CD14-positive monocyte (primary cell): ENCODE measurements around the gene ZDHHC11. TPM values are rescaled to one million over a fixed set of nuclear protein-coding genes. Genes with fewer than 3 reads are reported as not detected.
"Not testable (repeated sequence)": the region's sequence is repeated elsewhere in the genome, so short reads cannot be mapped to it uniquely, and the experiment has no call there.

Experiments
- DNase-seq, 3 donors: peaks; one replicate each; pipeline ENCODE4 v3.0.0-alpha.2; 2011 to 2022
- H2AFZ ChIP-seq: 2 replicates; pipeline ENCODE4 v1.6.0; 2012; ENCODE audit warnings: mild to moderate bottlenecking, low read depth, low read length, inconsistent platforms; ENCODE audit not compliant: insufficient read depth, poor library complexity, severe bottlenecking
- H3K27ac ChIP-seq, 2 donors: 1 replicate in 1 of 2; 2 replicates in 1 of 2; pipeline ENCODE4 v1.5.1; 2012 to 2013; ENCODE audit warnings: low read length in 2 of 2, control low read depth in 1 of 2, inconsistent platforms in 1 of 2, low read depth in 1 of 2, mild to moderate bottlenecking in 1 of 2
- H3K27me3 ChIP-seq, 2 donors: one replicate each; pipeline versions ENCODE4 v1.6.0 to v1.6.1; 2011 to 2013; ENCODE audit warnings: low read length in 2 of 2; ENCODE audit not compliant: control insufficient read depth in 2 of 2, insufficient read depth in 2 of 2
- H3K36me3 ChIP-seq, 2 donors: replicated peaks in 1 of 2; 1 replicate in 1 of 2; 2 replicates in 1 of 2; pipeline versions ENCODE4 v1.5.1 to v1.6.1; 2012 to 2013; ENCODE audit warnings: low read length in 2 of 2, control low read depth in 1 of 2, inconsistent platforms in 1 of 2, mild to moderate bottlenecking in 1 of 2; ENCODE audit not compliant: insufficient read depth in 2 of 2, control insufficient read depth in 1 of 2
- H3K4me1 ChIP-seq, 2 donors: 1 replicate in 1 of 2; 2 replicates in 1 of 2; pipeline versions ENCODE4 v1.5.1 to v1.6.1; 2012 to 2013; ENCODE audit warnings: low read length in 2 of 2, control low read depth in 1 of 2, inconsistent platforms in 1 of 2, mild to moderate bottlenecking in 1 of 2, moderate library complexity in 1 of 2; ENCODE audit not compliant: insufficient read depth in 2 of 2, control insufficient read depth in 1 of 2
- H3K4me2 ChIP-seq: replicated peaks from 2 replicates; pipeline ENCODE3; 2012; ENCODE audit warnings: low read length, moderate library complexity, mild to moderate bottlenecking; ENCODE audit not compliant: poor library complexity, severe bottlenecking; ENCODE audit errors: extremely low read depth
- H3K4me3 ChIP-seq, 3 experiments: fragments of 200-600 bp in 1 of 3; sonication (generic) in 1 of 3; replicated peaks in 1 of 3; 1 replicate in 2 of 3; 2 replicates in 1 of 3; pipeline ENCODE4 v1.5.1; 2011 to 2013; ENCODE audit warnings: low read length in 3 of 3, mild to moderate bottlenecking in 3 of 3, control low read depth in 2 of 3, low read depth in 2 of 3, inconsistent platforms in 1 of 3, moderate library complexity in 1 of 3
- H3K79me2 ChIP-seq: 2 replicates; pipeline ENCODE4 v1.6.0; 2012; ENCODE audit warnings: mild to moderate bottlenecking, control low read depth, inconsistent platforms, low read length, moderate library complexity; ENCODE audit not compliant: insufficient read depth
- H3K9ac ChIP-seq: 2 replicates; pipeline ENCODE4 v1.6.0; 2017; ENCODE audit warnings: low read length, mild to moderate bottlenecking; ENCODE audit not compliant: insufficient read depth, poor library complexity, severe bottlenecking
- H3K9me3 ChIP-seq, 2 donors: replicated peaks in 1 of 2; 1 replicate in 1 of 2; 2 replicates in 1 of 2; pipeline versions ENCODE4 v1.5.1 to v1.6.1; 2012 to 2013; ENCODE audit warnings: low read length in 2 of 2, control low read depth in 1 of 2; ENCODE audit not compliant: control insufficient read depth in 1 of 2, insufficient read depth in 1 of 2
- H4K20me1 ChIP-seq: 2 replicates; pipeline ENCODE4 v1.6.0; 2012; ENCODE audit warnings: mild to moderate bottlenecking, low read length, control low read depth, moderate library complexity; ENCODE audit not compliant: insufficient read depth
- H3K27ac Mint-ChIP-seq, 7 donors: one replicate each; pipeline ENCODE4 v1.8.0; 2020; ENCODE audit warnings: mild to moderate bottlenecking in 7 of 7, mixed read lengths in 7 of 7, moderate library complexity in 6 of 7, inconsistent platforms in 2 of 7
- H3K27me3 Mint-ChIP-seq, 3 donors: one replicate each; pipeline ENCODE4 v1.8.0; 2021 to 2022; ENCODE audit warnings: low read depth in 3 of 3, mild to moderate bottlenecking in 3 of 3, mixed read lengths in 3 of 3, moderate library complexity in 3 of 3, inconsistent platforms in 1 of 3
- H3K36me3 Mint-ChIP-seq, 2 donors: one replicate each; pipeline ENCODE4 v1.8.0; 2020; ENCODE audit warnings: mixed read lengths in 2 of 2, inconsistent platforms in 1 of 2, mild to moderate bottlenecking in 1 of 2
- H3K4me1 Mint-ChIP-seq: one replicate; pipeline ENCODE4 v1.8.0; 2020; ENCODE audit warnings: mild to moderate bottlenecking, mixed read lengths
- H3K4me3 Mint-ChIP-seq, 2 donors: one replicate each; pipeline ENCODE4 v1.8.0; 2020; ENCODE audit warnings: mild to moderate bottlenecking in 2 of 2, mixed read lengths in 2 of 2, moderate library complexity in 1 of 2
- H3K9me3 Mint-ChIP-seq, 7 donors: one replicate each; pipeline ENCODE4 v1.8.0; 2020 to 2022; ENCODE audit warnings: mixed read lengths in 7 of 7, mild to moderate bottlenecking in 6 of 7, moderate library complexity in 6 of 7, inconsistent platforms in 2 of 7
- WGBS: methylation state at CpG from one replicate; pipeline ENCODE4 v1.1.5; 2013; ENCODE audit warnings: missing lambda C conversion rate; ENCODE audit not compliant: insufficient coverage; 5-methylcytosine and 5-hydroxymethylcytosine counted together
- intact Hi-C, 2 donors: fragments of 100-400 bp; cut with micrococcal nuclease; formaldehyde crosslinking; loops; one replicate each; pipeline versions ENCODE4 v1.15.0 to v1.15.1; 2023
- polyA plus RNA-seq, 3 donors: library from polyadenylated mRNA; depleted of rRNA in 1 of 3; unstranded in 2 of 3; stranded (reverse) in 1 of 3; fragments of 300-500 nt in 2 of 3; fragments of >200 nt in 1 of 3; fragmentation: Illumina TruSeq in 2 of 3; gene quantifications; 1 replicate in 2 of 3; 2 replicates in 1 of 3; pipeline ENCODE4 v1.2.3, GENCODE V29; 2012 to 2021

Gene ZDHHC11
- polyA plus RNA-seq, 3 donors = 1.8 TPM; not detected in 2

GRCh38 chr5:784428-785177, 66.2 kb downstream of the ZDHHC11 start, which contains the start of gene ZDHHC11B:
Gene ZDHHC11B, minus strand, starts transcription at chr5:784729. Its CDS starts 17,810 bp downstream, at chr5:766919.
- H3K4me1 ChIP-seq, H3K9ac ChIP-seq, H3K36me3 ChIP-seq, H2AFZ ChIP-seq, H3K9me3 Mint-ChIP-seq, H3K27ac Mint-ChIP-seq, H3K36me3 Mint-ChIP-seq, H3K9me3 ChIP-seq, H3K79me2 ChIP-seq, H4K20me1 ChIP-seq, H3K4me1 Mint-ChIP-seq, H3K27ac ChIP-seq, intact Hi-C loops: not testable (repeated sequence)
- Histone ChIP-seq H3K4me2 (peak within 1 kb of the TSS; percentile 57), H3K27me3 (peaks cover 2 to 24% of the 10 kb centered on the region in 2 donors), H3K4me3 (peak within 1 kb of the TSS in 1 of 3 experiments; percentile 55)
- Mint-ChIP-seq H3K4me3 (peak within 1 kb of the TSS; percentile 51 to 76), H3K27me3 (peaks cover 15 to 38% (median 19%) of the 10 kb centered on the region in 3 donors)
- DNase-seq = peak in 1 of 3 donors; percentile 31
- 0% methylated on average over 91 of the region's 101 CpGs for WGBS

GRCh38 chr5:783881-784427, 66.8 kb downstream of the ZDHHC11 start:
- Histone ChIP-seq H3K27me3 (peaks cover 2 to 22% of the 10 kb centered on the region in 2 donors), H3K4me3 (peak overlapping the region in 1 of 3 experiments; percentile 55), H3K4me2 (peak overlapping the region; percentile 57)
- H3K36me3 ChIP-seq, H3K79me2 ChIP-seq, H3K27ac ChIP-seq, H3K9ac ChIP-seq, H4K20me1 ChIP-seq, H3K4me1 Mint-ChIP-seq, H3K27ac Mint-ChIP-seq, H3K9me3 ChIP-seq, H3K9me3 Mint-ChIP-seq, H3K36me3 Mint-ChIP-seq, H3K4me1 ChIP-seq, intact Hi-C loops, DNase-seq, H2AFZ ChIP-seq: not testable (repeated sequence)
- under 1% methylated on average over 36 of the region's 43 CpGs for WGBS
- Mint-ChIP-seq H3K4me3 (peak overlapping the region; percentile 24 to 55), H3K27me3 (peaks cover 14 to 36% (median 19%) of the 10 kb centered on the region in 3 donors)

GRCh38 chr5:783049-783802, 67.6 kb downstream of the ZDHHC11 start:
- intact Hi-C loops, H3K9ac ChIP-seq: not testable (repeated sequence)

GRCh38 chr5:782356-782755, 68.4 kb downstream of the ZDHHC11 start:
- H3K27ac Mint-ChIP-seq, H3K4me3 Mint-ChIP-seq, H3K27ac ChIP-seq, DNase-seq, H3K4me1 ChIP-seq, H2AFZ ChIP-seq, H3K79me2 ChIP-seq, H3K9ac ChIP-seq, H3K4me3 ChIP-seq, H3K9me3 ChIP-seq, H3K4me2 ChIP-seq, H3K36me3 ChIP-seq, H3K4me1 Mint-ChIP-seq, H4K20me1 ChIP-seq, H3K36me3 Mint-ChIP-seq, intact Hi-C loops, H3K9me3 Mint-ChIP-seq: not testable (repeated sequence)
- H3K27me3 Mint-ChIP-seq = peaks cover 9 to 27% (median 15%) of the 10 kb centered on the region in 3 donors
- peaks cover 2 to 14% of the 10 kb centered on the region in 2 donors for H3K27me3 ChIP-seq
- WGBS = no CpG with 5 or more reads among the region's 12 CpGs

More at GRCh38 chr5:783049-783802, 67.6 kb downstream of the ZDHHC11 start:
- not testable (repeated sequence) for H3K9me3 Mint-ChIP-seq, H4K20me1 ChIP-seq, H3K9me3 ChIP-seq, H3K36me3 Mint-ChIP-seq, H2AFZ ChIP-seq, H3K27ac ChIP-seq, H3K27ac Mint-ChIP-seq, H3K36me3 ChIP-seq, H3K79me2 ChIP-seq, H3K4me1 ChIP-seq, H3K4me1 Mint-ChIP-seq, H3K4me3 ChIP-seq, DNase-seq, H3K4me2 ChIP-seq
- H3K27me3 ChIP-seq = peaks cover 2 to 17% of the 10 kb centered on the region in 2 donors
- WGBS = 3% methylated on average over 6 of the region's 31 CpGs
- Mint-ChIP-seq H3K4me3 (peak overlapping the region in 1 of 2 donors; percentile 55), H3K27me3 (peaks cover 12 to 30% (median 19%) of the 10 kb centered on the region in 3 donors)
